AG10803 (cell line): ENCODE measurements around the gene SLC4A8.

Source experiments
- DNase-seq: peaks from one replicate; pipeline ENCODE4 v3.0.0; 2010; ENCODE audit warnings: low read depth
- H3K4me3 ChIP-seq: 2 replicates; pipeline ENCODE4 v1.5.1; 2011; ENCODE audit warnings: mild to moderate bottlenecking, low read length, control low read depth
- CTCF ChIP-seq: conservative IDR thresholded peaks from 2 replicates; pipeline ENCODE4 v1.5.1; 2011; ENCODE audit warnings: mild to moderate bottlenecking, low read length, control low read depth, inconsistent platforms

The SLC4A8 gene

GRCh38 chr12:51429700-51430099, 5.1 kb downstream of the SLC4A8 start:
- no peak overlapping the region for H3K4me3 ChIP-seq
- no peak for TF ChIP-seq CTCF
- no peak for DNase-seq

- no peak for TF ChIP-seq CTCF
- no peak overlapping the region for H3K4me3 ChIP-seq
- no peak for DNase-seq
These were observed 5.7 kb downstream of the SLC4A8 start for GRCh38 chr12:51430196-51430895.

- DNase-seq = no peak
- H3K4me3 ChIP-seq = no peak overlapping the region
- no peak for TF ChIP-seq CTCF
These were observed 8.3 kb downstream of the SLC4A8 start for GRCh38 chr12:51432921-51433320.

GRCh38 chr12:51434305-51434704, 9.7 kb downstream of the SLC4A8 start:
- no peak for TF ChIP-seq CTCF
- no peak overlapping the region for H3K4me3 ChIP-seq
- no peak for DNase-seq

GRCh38 chr12:51437431-51437830, 12.8 kb downstream of the SLC4A8 start:
- DNase-seq = no peak
- H3K4me3 ChIP-seq = no peak overlapping the region
- TF ChIP-seq CTCF = no peak

GRCh38 chr12:51439330-51439729, 14.7 kb downstream of the SLC4A8 start:
- DNase-seq = no peak
- H3K4me3 ChIP-seq = no peak overlapping the region
- TF ChIP-seq CTCF = no peak

GRCh38 chr12:51441583-51441982, 17.0 kb downstream of the SLC4A8 start:
- peak; percentile 67 for DNase-seq
- no peak for TF ChIP-seq CTCF
- H3K4me3 ChIP-seq = no peak overlapping the region
